ENCODE results near the gene RAB5B. TPM values are rescaled to one million over a fixed set of nuclear protein-coding genes. Genes with fewer than 3 reads are reported as not detected.
A peak's percentile ranks its signal among the peaks of the same experiment; 100 is the strongest.

RAB5B gene
- total and polyA plus RNA-seq, 2 experiments from 2014 or later = 79.1 to 103 TPM

DNA sequence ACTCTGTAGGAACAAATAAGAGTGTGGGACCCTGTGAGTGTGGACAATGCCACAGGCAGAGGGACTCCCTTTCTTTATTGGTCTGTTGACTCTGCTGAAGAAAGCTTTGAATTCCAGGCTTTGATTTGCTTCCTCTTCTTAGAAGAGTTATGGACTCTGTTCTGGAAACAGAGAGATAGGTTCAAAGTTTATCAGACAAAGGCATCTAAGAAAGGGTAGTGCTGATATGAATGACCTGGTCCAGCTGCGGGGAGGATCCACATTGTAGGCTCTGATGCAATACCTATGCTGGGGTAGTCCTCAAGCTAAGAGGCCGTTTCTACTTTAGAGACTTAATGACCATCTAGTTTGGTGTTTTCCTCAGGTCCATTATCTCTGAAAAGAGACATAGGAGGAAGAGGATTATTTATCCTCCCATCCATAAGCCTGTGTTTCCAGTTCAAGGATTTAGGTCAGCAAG is 36.3 kb downstream of the RAB5B start:
- Histone ChIP-seq H3K79me2 (no peaks in the 10 kb centered on the region), H2AFZ (no peak overlapping the region), H3K27me3 (no peaks in the 10 kb centered on the region), H3K36me3 (replicated peaks; ENCODE audit: insufficient read depth, low read depth) (no peaks in the 10 kb centered on the region), H3K27ac (peak overlapping the region; percentile 3), H3K4me1 (ENCODE audit: insufficient read depth) (peaks cover 39% of the 10 kb centered on the region), H3K9me2 (replicated peaks; ENCODE audit: insufficient read depth) (no peaks in the 10 kb centered on the region), H3K4me2 (peak overlapping the region; percentile 38), H3K9me3 (ENCODE audit: low read depth) (no peaks in the 10 kb centered on the region), H3K4me3 (no peak overlapping the region), H4K20me1 (ENCODE audit: insufficient read depth, poor library complexity, severe bottlenecking) (no peaks in the 10 kb centered on the region)
- no peak for TF ChIP-seq EZH2 (IDR thresholded peaks at IDR 0.05; ENCODE audit: borderline replicate concordance)
- no peak for TF ChIP-seq CTCF (IDR thresholded peaks at IDR 0.05; ENCODE audit: poor library complexity)
- TF ChIP-seq EZH2phosphoT487 (IDR thresholded peaks at IDR 0.05; ENCODE audit: low read depth, severe bottlenecking, unreplicated experiment) = no peak
- WGBS (ENCODE audit: low lambda C conversion rate, missing lambda C conversion rate) = 7% methylated on average over 2 of the region's 2 CpGs
- no peak for DNase-seq (ENCODE audit: low spot score)

DNA sequence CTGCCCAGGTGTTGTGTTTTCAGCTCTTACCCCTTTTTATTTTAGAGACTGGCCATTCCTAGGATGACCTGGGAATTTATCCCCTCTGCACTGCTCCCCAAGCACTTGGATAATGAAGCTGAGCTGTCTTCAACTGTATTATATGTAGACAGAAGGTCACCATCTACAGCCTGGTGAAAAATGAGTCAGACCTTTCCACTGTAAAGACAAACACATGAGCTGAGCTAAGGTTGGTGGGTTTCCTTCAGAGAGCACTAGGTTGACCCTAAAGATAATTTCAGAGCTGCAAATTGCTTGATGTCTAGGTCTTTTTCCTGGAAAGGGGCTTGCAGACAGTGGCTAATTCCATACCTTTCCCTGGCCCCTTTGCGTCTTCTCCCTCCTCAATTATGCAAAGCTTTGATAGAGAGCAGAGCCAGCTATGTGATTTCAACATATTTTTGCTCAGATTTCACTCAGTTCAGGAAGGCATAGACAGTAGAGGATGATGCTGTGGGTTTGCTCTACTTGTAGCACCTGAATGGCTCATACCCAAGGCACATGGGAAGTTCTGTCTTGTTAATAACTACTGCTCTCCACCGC is 37.7 kb downstream of the RAB5B start:
- H4K20me1 ChIP-seq (ENCODE audit: insufficient read depth, poor library complexity, severe bottlenecking) = no peaks in the 10 kb centered on the region
- no peaks in the 10 kb centered on the region for H3K9me2 ChIP-seq (replicated peaks; ENCODE audit: insufficient read depth)
- WGBS (ENCODE audit: low lambda C conversion rate, missing lambda C conversion rate) = 74% methylated on average over 2 of the region's 2 CpGs
- no peaks in the 10 kb centered on the region for H3K36me3 ChIP-seq (replicated peaks; ENCODE audit: insufficient read depth, low read depth)
- peak; percentile 33 for DNase-seq (ENCODE audit: low spot score)
- H3K4me1 ChIP-seq (ENCODE audit: insufficient read depth) = peaks cover 39% of the 10 kb centered on the region
- H2AFZ ChIP-seq = no peak overlapping the region
- H3K27ac ChIP-seq = peak overlapping the region; percentile 3
- H3K79me2 ChIP-seq = no peaks in the 10 kb centered on the region
- H3K4me3 ChIP-seq = no peak overlapping the region
- no peaks in the 10 kb centered on the region for H3K9me3 ChIP-seq (ENCODE audit: low read depth)
- H3K27me3 ChIP-seq = no peaks in the 10 kb centered on the region
- no peak for TF ChIP-seq EZH2phosphoT487 (IDR thresholded peaks at IDR 0.05; ENCODE audit: low read depth, severe bottlenecking, unreplicated experiment)
- TF ChIP-seq EZH2 (IDR thresholded peaks at IDR 0.05; ENCODE audit: borderline replicate concordance) = no peak
- no peak for TF ChIP-seq CTCF (IDR thresholded peaks at IDR 0.05; ENCODE audit: poor library complexity)
- H3K4me2 ChIP-seq = no peak overlapping the region

GRCh38 chr12:56013482-56013881 is 39.6 kb downstream of the RAB5B start:
- no peaks in the 10 kb centered on the region for H3K79me2 ChIP-seq
- peak overlapping the region; percentile 84 for H3K27ac ChIP-seq
- TF ChIP-seq CTCF (IDR thresholded peaks at IDR 0.05; ENCODE audit: poor library complexity) = no peak
- TF ChIP-seq EZH2 (IDR thresholded peaks at IDR 0.05; ENCODE audit: borderline replicate concordance) = no peak
- TF ChIP-seq EZH2phosphoT487 (IDR thresholded peaks at IDR 0.05; ENCODE audit: low read depth, severe bottlenecking, unreplicated experiment) = no peak
- H4K20me1 ChIP-seq (ENCODE audit: insufficient read depth, poor library complexity, severe bottlenecking) = no peaks in the 10 kb centered on the region
- H3K9me3 ChIP-seq (ENCODE audit: low read depth) = no peaks in the 10 kb centered on the region
- H3K9me2 ChIP-seq (replicated peaks; ENCODE audit: insufficient read depth) = no peaks in the 10 kb centered on the region
- WGBS (ENCODE audit: low lambda C conversion rate, missing lambda C conversion rate) = 60% methylated on average over 5 of the region's 5 CpGs
- H3K36me3 ChIP-seq (replicated peaks; ENCODE audit: insufficient read depth, low read depth) = no peaks in the 10 kb centered on the region
- no peak overlapping the region for H2AFZ ChIP-seq
- H3K4me3 ChIP-seq = no peak overlapping the region
- H3K27me3 ChIP-seq = no peaks in the 10 kb centered on the region
- peak; percentile 29 for DNase-seq (ENCODE audit: low spot score)
- peak overlapping the region; percentile 57 for H3K4me2 ChIP-seq
- H3K4me1 ChIP-seq (ENCODE audit: insufficient read depth) = peaks cover 39% of the 10 kb centered on the region
